ENCODE data around the gene DDX49.

The DDX49 gene

GRCh38 chr19:18878058-18878797, 41.3 kb upstream of the DDX49 start:
- no peak for TF ChIP-seq CTCF (IDR thresholded peaks at IDR 0.05; ENCODE audit: insufficient read depth, low read depth, low read length, missing control alignments)
- no peak for DNase-seq (ENCODE audit: low read depth)
- H3K4me3 ChIP-seq (ENCODE audit: low read depth, low read length) = no peak overlapping the region

- DNase-seq (ENCODE audit: low read depth) = no peak
- H3K4me3 ChIP-seq (ENCODE audit: low read depth, low read length) = no peak overlapping the region
- no peak for TF ChIP-seq CTCF (IDR thresholded peaks at IDR 0.05; ENCODE audit: insufficient read depth, low read depth, low read length, missing control alignments)
Observed at GRCh38 chr19:18878858-18879578, 40.5 kb upstream of the DDX49 start.

GRCh38 chr19:18879579-18880373, 39.7 kb upstream of the DDX49 start:
- peak; percentile 54 for DNase-seq (ENCODE audit: low read depth)
- H3K4me3 ChIP-seq (ENCODE audit: low read depth, low read length) = no peak overlapping the region
- no peak for TF ChIP-seq CTCF (IDR thresholded peaks at IDR 0.05; ENCODE audit: insufficient read depth, low read depth, low read length, missing control alignments)

- no peak overlapping the region for H3K4me3 ChIP-seq (ENCODE audit: low read depth, low read length)
- TF ChIP-seq CTCF (IDR thresholded peaks at IDR 0.05; ENCODE audit: insufficient read depth, low read depth, low read length, missing control alignments) = no peak
- DNase-seq (ENCODE audit: low read depth) = no peak
Observed at GRCh38 chr19:18881491-18881890, 38.0 kb upstream of the DDX49 start.

GRCh38 chr19:18883526-18884304, 35.8 kb upstream of the DDX49 start:
- TF ChIP-seq CTCF (IDR thresholded peaks at IDR 0.05; ENCODE audit: insufficient read depth, low read depth, low read length, missing control alignments) = no peak
- DNase-seq (ENCODE audit: low read depth) = no peak
- H3K4me3 ChIP-seq (ENCODE audit: low read depth, low read length) = no peak overlapping the region

GRCh38 chr19:18886972-18887371, 32.5 kb upstream of the DDX49 start:
- no peak for TF ChIP-seq CTCF (IDR thresholded peaks at IDR 0.05; ENCODE audit: insufficient read depth, low read depth, low read length, missing control alignments)
- no peak overlapping the region for H3K4me3 ChIP-seq (ENCODE audit: low read depth, low read length)
- DNase-seq (ENCODE audit: low read depth) = no peak
